HepG2 (cell line): Measurements from ENCODE around the gene TAMALIN. TPM values are rescaled to one million over a fixed set of nuclear protein-coding genes. Genes with fewer than 3 reads are reported as not detected.

Experiments used
- BCLAF1 ChIP-seq: fragments of 450-650 bp; IDR thresholded peaks from 2 replicates; pipeline ENCODE4 v1.6.1; 2017; ENCODE audit warnings: mild to moderate bottlenecking
- FLYWCH1 ChIP-seq: sonication (generic); formaldehyde crosslinking; IDR thresholded peaks from 2 replicates; pipeline ENCODE4 v1.8.1; 2023; ENCODE audit warnings: mild to moderate bottlenecking, missing genetic modification reagents
- FOXA3 ChIP-seq: IDR thresholded peaks from 2 replicates; pipeline ENCODE4 v1.6.1; 2016; ENCODE audit warnings: missing genetic modification reagents, missing compliant biosample characterization
- GTF2F1 ChIP-seq: fragments of 150-350 bp; IDR thresholded peaks from 2 replicates; pipeline ENCODE4 v1.6.1; 2014; ENCODE audit warnings: low read length
- HHEX ChIP-seq: IDR thresholded peaks from 2 replicates; pipeline ENCODE4 v1.6.1; 2016; ENCODE audit warnings: control low read depth
- HNRNPUL1 ChIP-seq: fragments of 200-400 bp; formaldehyde crosslinking; IDR thresholded peaks from 2 replicates; pipeline ENCODE4 v1.6.1; 2017; ENCODE audit warnings: low read depth, mild to moderate bottlenecking, low read length, moderate library complexity
- LBX2 ChIP-seq: sonication (generic); formaldehyde crosslinking; IDR thresholded peaks from 2 replicates; pipeline ENCODE4 v1.5.0; 2020; ENCODE audit warnings: missing genetic modification reagents, mild to moderate bottlenecking, borderline replicate concordance
- MEF2D ChIP-seq: sonication (generic); formaldehyde crosslinking; IDR thresholded peaks from 2 replicates; pipeline ENCODE4 v1.5.1; 2020; ENCODE audit warnings: mild to moderate bottlenecking, missing genetic modification reagents
- SKI ChIP-seq: fragments of 450-650 bp; IDR thresholded peaks from one replicate; pipeline ENCODE4 v1.6.1; 2018; ENCODE audit warnings: mild to moderate bottlenecking; ENCODE audit not compliant: partially characterized antibody
- SPEN ChIP-seq: sonication (generic); formaldehyde crosslinking; IDR thresholded peaks from 2 replicates; pipeline ENCODE4 v1.5.1; 2020; ENCODE audit warnings: low read depth, mild to moderate bottlenecking, missing genetic modification reagents
- WIZ ChIP-seq: sonication (generic); formaldehyde crosslinking; IDR thresholded peaks from 2 replicates; pipeline ENCODE4 v1.5.1; 2020; ENCODE audit warnings: mild to moderate bottlenecking, missing genetic modification reagents
- ZBED4 ChIP-seq: sonication (generic); formaldehyde crosslinking; IDR thresholded peaks from 2 replicates; pipeline ENCODE4 v1.4.0; 2020; ENCODE audit warnings: missing genetic modification reagents, borderline replicate concordance
- ZBTB7A ChIP-seq: sonication (generic); formaldehyde crosslinking; IDR thresholded peaks from 2 replicates; pipeline ENCODE4 v1.8.0; 2022; ENCODE audit warnings: mild to moderate bottlenecking, missing genetic modification reagents
- ZNF362 ChIP-seq: sonication (generic); formaldehyde crosslinking; IDR thresholded peaks from 2 replicates; pipeline ENCODE4 v1.4.0; 2020; ENCODE audit warnings: missing genetic modification reagents, mild to moderate bottlenecking, borderline replicate concordance
- ZNF607 ChIP-seq: sonication (generic); formaldehyde crosslinking; IDR thresholded peaks from 2 replicates; pipeline ENCODE4 v1.5.1; 2020; ENCODE audit warnings: missing genetic modification reagents, mild to moderate bottlenecking, borderline replicate concordance
- ZNF616 ChIP-seq: sonication (generic); formaldehyde crosslinking; IDR thresholded peaks from 2 replicates; pipeline ENCODE4 v1.5.0; 2020; ENCODE audit warnings: low read depth, mild to moderate bottlenecking, missing genetic modification reagents
- polyA plus RNA-seq, 8 experiments: library from polyadenylated mRNA; depleted of rRNA in 3 of 8; stranded (reverse) in 7 of 8; unstranded in 1 of 8; fragments of >200 nt; fragmentation: Illumina TruSeq in 4 of 8; extraction: Trizol in 4 of 8; gene quantifications; 2 replicates each; pipeline versions ENCODE4 v1.2.1 to v1.2.3, GENCODE V29; 2011 to 2016; ENCODE audit warnings: low read depth in 4 of 8, missing spikeins in 1 of 8, mixed read lengths in 1 of 8; ENCODE audit not compliant: insufficient read depth in 1 of 8
- total RNA-seq, 5 experiments: library from RNA; depleted of rRNA; stranded (reverse); fragments of >200 nt; fragmentation: Illumina TruSeq; extraction: Trizol; gene quantifications; 2 replicates each; pipeline ENCODE4 v1.2.3, GENCODE V29; 2016; ENCODE audit warnings: low read depth in 1 of 5

Gene TAMALIN
- total and polyA plus RNA-seq, 2 of the 13 experiments (the other 11 are each of a cell fraction or from before 2014, with no cell fraction given) = 2.9 to 10.9 TPM

- TF ChIP-seq BCLAF1 = no peak
- no peak for TF ChIP-seq ZNF362
- TF ChIP-seq WIZ (CRISPR knock-in tag) = no peak
- no peak for TF ChIP-seq ZNF607 (CRISPR knock-in tag)
- peak; percentile 46; the same call in 1 of the 2 replicates for TF ChIP-seq SPEN (CRISPR knock-in tag)
- TF ChIP-seq ZNF616 (CRISPR knock-in tag) = no peak
- TF ChIP-seq HNRNPUL1 = no peak
- TF ChIP-seq FOXA3 (CRISPR knock-in tag) = no peak
- TF ChIP-seq ZBTB7A (CRISPR knock-in tag) = peak; percentile 89
- TF ChIP-seq ZBED4 = no peak
- peak; percentile 27 for TF ChIP-seq SKI
- no peak for TF ChIP-seq MEF2D (CRISPR knock-in tag)
- no peak for TF ChIP-seq FLYWCH1 (CRISPR knock-in tag)
- TF ChIP-seq LBX2 (CRISPR knock-in tag) = no peak
- TF ChIP-seq GTF2F1 = no peak
- TF ChIP-seq HHEX = no peak
Observed at GRCh38 chr12:52023182-52023975, 16.6 kb downstream of the TAMALIN start (continued).
